ENCODE data around the gene UBE2E2. TPM values are rescaled to one million over a fixed set of nuclear protein-coding genes. Genes with fewer than 3 reads are reported as not detected.

Gene UBE2E2
- total RNA-seq, 2 experiments from 2014 or later, result 14.1 to 20.2 TPM

GRCh38 chr3:23170291-23170690 lies 32.8 kb upstream of the UBE2E2 start:
- ChIA-PET CTCF (no interaction called here), POLR2A (no interaction called here)
- no peak for ATAC-seq (ENCODE audit: poor library complexity)

GRCh38 chr3:23172059-23172458 lies 31.1 kb upstream of the UBE2E2 start:
- ChIA-PET POLR2A (no interaction called here), CTCF (interaction anchor here (0.6 kb wide), 1 partner anchor 83 kb away, joined by 3 read pairs; no protein-coding TSS in a partner anchor)
- no peaks in the 10 kb centered on the region for H3K4me1 ChIP-seq (ENCODE audit: insufficient read depth, low read length)
- Mint-ChIP-seq H3K4me1 (ENCODE audit: low read depth) (no peaks in the 10 kb centered on the region), H3K27ac (no peak overlapping the region), H3K27me3 (no peaks in the 10 kb centered on the region), H3K36me3 (ENCODE audit: low read depth) (no peaks in the 10 kb centered on the region), H3K9me3 (peaks cover 9% of the 10 kb centered on the region), H3K4me3 (no peak overlapping the region)
- no peaks in the 10 kb centered on the region for H3K36me3 ChIP-seq (ENCODE audit: insufficient read depth, low read length)
- intact Hi-C loops (cut with DNase I, micrococcal nuclease), result no loop called here
- H3K27ac ChIP-seq (ENCODE audit: low read depth in 1 of 2, low read length in 2 of 2), result no peak overlapping the region
- ATAC-seq (ENCODE audit: poor library complexity), result no peak
- no peak overlapping the region for H3K4me3 ChIP-seq (ENCODE audit: low read length)
- DNase-seq, result no peak
- H3K27me3 ChIP-seq (ENCODE audit: control insufficient read depth in 1 of 2, insufficient read depth in 2 of 2, low read length in 2 of 2), result no peaks in the 10 kb centered on the region
- TF ChIP-seq CTCF (IDR thresholded peaks at IDR 0.05), result no peak
- H3K9me3 ChIP-seq (ENCODE audit: control insufficient read depth in 1 of 2, insufficient read depth in 1 of 2, low read length in 2 of 2), result no peaks in the 10 kb centered on the region

More at GRCh38 chr3:23170291-23170690, 32.8 kb upstream of the UBE2E2 start:
- H3K27ac ChIP-seq (ENCODE audit: low read depth in 1 of 2, low read length in 2 of 2), result no peak overlapping the region
- H3K27me3 Mint-ChIP-seq, result no peaks in the 10 kb centered on the region
- peaks cover 9% of the 10 kb centered on the region for H3K9me3 Mint-ChIP-seq
- H3K36me3 Mint-ChIP-seq (ENCODE audit: low read depth), result no peaks in the 10 kb centered on the region
- H3K27me3 ChIP-seq (ENCODE audit: control insufficient read depth in 1 of 2, insufficient read depth in 2 of 2, low read length in 2 of 2), result no peaks in the 10 kb centered on the region
- no peaks in the 10 kb centered on the region for H3K4me1 Mint-ChIP-seq (ENCODE audit: low read depth)
- intact Hi-C loops (cut with DNase I, micrococcal nuclease), result no loop called here
- H3K4me3 Mint-ChIP-seq, result no peak overlapping the region
- TF ChIP-seq CTCF (IDR thresholded peaks at IDR 0.05), result no peak
- no peaks in the 10 kb centered on the region for H3K9me3 ChIP-seq (ENCODE audit: control insufficient read depth in 1 of 2, insufficient read depth in 1 of 2, low read length in 2 of 2)
- H3K36me3 ChIP-seq (ENCODE audit: insufficient read depth, low read length), result no peaks in the 10 kb centered on the region
- no peaks in the 10 kb centered on the region for H3K4me1 ChIP-seq (ENCODE audit: insufficient read depth, low read length)
- no peak overlapping the region for H3K4me3 ChIP-seq (ENCODE audit: low read length)
- H3K27ac Mint-ChIP-seq, result no peak overlapping the region
- DNase-seq, result no peak

GRCh38 chr3:23174426-23175039 lies 28.6 kb upstream of the UBE2E2 start:
- DNase-seq (no peak), ATAC-seq (ENCODE audit: poor library complexity) (no peak)
- peaks cover 11% of the 10 kb centered on the region for H3K9me3 Mint-ChIP-seq

More at GRCh38 chr3:23174426-23175039, 28.6 kb upstream of the UBE2E2 start:
- H3K36me3 Mint-ChIP-seq (ENCODE audit: low read depth), result no peaks in the 10 kb centered on the region
- intact Hi-C loops (cut with DNase I, micrococcal nuclease), result no loop called here
- no peaks in the 10 kb centered on the region for H3K4me1 ChIP-seq (ENCODE audit: insufficient read depth, low read length)
- TF ChIP-seq CTCF (IDR thresholded peaks at IDR 0.05), result no peak
- POLR2A ChIA-PET, result no interaction called here
- no peaks in the 10 kb centered on the region for H3K4me1 Mint-ChIP-seq (ENCODE audit: low read depth)
- H3K4me3 Mint-ChIP-seq, result no peak overlapping the region
- H3K27me3 Mint-ChIP-seq, result no peaks in the 10 kb centered on the region
- no peak overlapping the region for H3K4me3 ChIP-seq (ENCODE audit: low read length)
- no peak overlapping the region for H3K27ac ChIP-seq (ENCODE audit: low read depth in 1 of 2, low read length in 2 of 2)
- CTCF ChIA-PET, result no interaction called here
- no peak overlapping the region for H3K27ac Mint-ChIP-seq
- H3K27me3 ChIP-seq (ENCODE audit: control insufficient read depth in 1 of 2, insufficient read depth in 2 of 2, low read length in 2 of 2), result no peaks in the 10 kb centered on the region
- H3K9me3 ChIP-seq (ENCODE audit: control insufficient read depth in 1 of 2, insufficient read depth in 1 of 2, low read length in 2 of 2), result no peaks in the 10 kb centered on the region
- no peaks in the 10 kb centered on the region for H3K36me3 ChIP-seq (ENCODE audit: insufficient read depth, low read length)

Measured in CD4-positive, alpha-beta T cell (primary cell).